ENCODE measurements around the gene POU3F2.
A peak's percentile ranks its signal among the peaks of the same experiment; 100 is the strongest.

POU3F2 gene

DNA sequence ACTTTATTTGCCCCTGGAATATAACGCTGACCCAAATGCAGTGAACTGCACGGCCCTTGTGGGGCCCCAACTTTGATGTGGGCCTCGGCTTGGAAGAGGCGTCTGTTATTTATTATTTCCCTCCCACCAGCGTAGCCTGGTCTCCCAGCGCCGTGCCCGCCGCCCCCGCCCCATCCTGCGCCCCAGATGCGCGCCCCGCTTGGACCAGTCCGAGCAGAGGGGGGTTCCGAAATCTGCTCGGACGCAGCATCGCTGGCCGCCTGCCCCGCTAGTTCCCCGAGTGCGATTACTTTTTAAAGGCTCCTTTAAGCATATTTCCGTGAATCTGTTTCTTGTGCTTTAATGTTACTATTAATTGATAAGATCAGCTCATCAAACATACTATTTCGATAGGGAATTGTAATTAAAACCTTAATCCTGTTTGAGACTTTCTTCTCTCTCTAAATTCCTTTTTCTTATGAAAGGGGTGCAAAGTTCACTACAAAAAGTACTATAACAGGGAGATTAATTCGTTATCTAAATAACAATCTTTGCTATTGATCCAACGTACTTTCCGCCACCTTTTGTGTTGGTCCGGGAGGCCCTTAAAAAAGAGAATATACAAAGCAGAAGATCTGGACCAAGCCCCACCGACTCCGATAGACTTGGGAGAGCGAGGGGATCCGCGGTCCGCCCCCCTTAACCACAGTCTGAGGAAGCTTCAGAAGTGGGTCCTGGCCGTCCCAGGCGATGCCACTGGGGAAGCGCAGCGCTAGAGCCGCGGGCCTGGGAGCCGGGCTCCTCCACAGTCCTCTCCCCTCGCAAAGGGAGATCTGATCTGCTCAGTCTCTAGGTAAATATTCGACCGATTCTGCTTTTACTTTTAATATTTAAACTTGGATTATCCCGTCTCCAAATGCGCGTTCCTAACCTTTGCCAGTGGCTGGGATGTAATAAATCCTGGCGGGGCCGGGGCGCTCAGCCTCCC lies 10.2 kb downstream of the POU3F2 start:
- no peak for DNase-seq

DNA sequence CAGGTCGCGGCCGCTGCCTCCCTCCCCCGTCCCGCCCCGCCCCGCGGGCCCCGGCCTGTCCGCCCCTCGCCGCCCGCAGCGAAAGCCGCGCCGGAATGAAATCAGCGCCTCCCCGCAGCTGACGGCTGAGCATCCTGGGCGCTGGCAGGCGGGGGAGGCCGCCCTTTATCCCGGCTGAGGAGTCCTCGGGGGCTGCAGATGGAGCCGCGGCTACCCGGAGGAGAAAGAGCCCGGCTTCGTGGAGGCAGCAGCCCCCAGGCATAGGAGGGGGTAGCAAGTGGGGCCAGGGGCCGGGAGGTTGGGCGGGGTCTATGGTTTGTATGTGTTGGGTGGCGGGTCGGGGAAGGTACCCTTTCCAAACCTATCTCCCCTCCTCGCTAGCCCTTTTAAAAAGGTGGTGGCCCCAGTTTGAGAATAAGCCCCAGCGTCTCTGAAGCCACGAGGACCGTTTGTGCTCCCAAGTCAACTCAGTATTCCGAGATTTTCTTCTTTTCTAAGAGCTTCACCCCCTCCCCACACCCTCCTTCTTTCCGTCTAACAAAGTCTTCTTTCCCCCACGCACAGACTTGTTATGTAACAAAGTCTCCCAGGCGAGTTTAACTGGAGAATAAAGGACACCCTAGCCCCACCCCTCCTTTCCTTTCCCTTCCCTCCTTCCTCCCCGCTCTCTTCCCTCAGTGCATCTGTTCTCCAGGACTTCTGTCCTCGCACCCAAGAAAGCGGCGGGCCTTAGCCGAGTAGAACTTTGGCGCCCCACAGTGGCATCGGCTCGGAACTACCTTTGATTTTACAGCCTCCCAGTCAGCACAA lies 11.0 kb downstream of the POU3F2 start:
- DNase-seq, result peak; percentile 81 to 87

DNA sequence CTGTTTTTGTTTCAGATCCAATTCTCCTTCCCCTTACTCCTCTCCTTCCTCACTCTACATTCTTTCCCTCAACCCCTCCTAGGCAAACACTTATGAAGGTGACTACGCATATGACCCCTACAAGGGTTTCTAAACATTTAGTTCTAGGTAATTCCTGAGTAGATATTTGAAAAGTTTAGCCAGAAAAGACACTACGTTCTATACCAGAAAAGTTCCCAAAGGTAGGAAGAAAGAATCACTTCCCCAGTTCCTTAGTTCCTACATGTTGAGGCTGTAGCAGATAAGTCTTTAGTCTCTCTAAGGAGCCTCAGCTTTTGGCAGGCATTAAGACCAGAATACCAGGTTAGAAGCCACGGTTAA lies 11.6 kb downstream of the POU3F2 start:
- DNase-seq, result no peak

GRCh38 chr6:98847416-98847778 lies 13.0 kb downstream of the POU3F2 start:
- no peak for DNase-seq

GRCh38 chr6:98847779-98848538 lies 13.6 kb downstream of the POU3F2 start:
- no peak for DNase-seq

GRCh38 chr6:98848539-98849242 lies 14.3 kb downstream of the POU3F2 start:
- no peak for DNase-seq

- no peak for DNase-seq
These were observed 30.1 kb downstream of the POU3F2 start for GRCh38 chr6:98864497-98864896.

- no peak for DNase-seq
These were observed 36.7 kb downstream of the POU3F2 start for GRCh38 chr6:98871057-98871456.

DNA sequence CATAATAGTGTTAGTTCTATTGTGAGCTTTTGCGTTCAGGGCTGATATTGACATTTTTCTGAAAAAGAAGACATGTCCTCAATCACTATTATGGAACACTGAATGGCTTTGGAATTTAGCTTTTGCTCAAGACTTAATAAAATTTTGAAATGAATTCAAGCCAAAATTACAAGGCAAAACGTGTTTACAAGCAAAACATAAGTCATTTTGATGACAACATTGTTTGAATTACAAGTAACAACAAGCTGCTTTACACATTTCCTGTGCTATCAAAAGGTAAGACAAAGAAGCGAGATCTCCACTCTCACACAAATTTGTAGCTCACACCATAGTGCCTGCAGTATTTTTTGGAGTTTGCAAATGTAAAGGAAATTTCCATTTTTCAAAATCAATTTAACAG lies 37.4 kb downstream of the POU3F2 start:
- no peak for DNase-seq

GRCh38 chr6:98875375-98875774 lies 41.0 kb downstream of the POU3F2 start:
- no peak for DNase-seq

GRCh38 chr6:98877250-98877649 lies 42.9 kb downstream of the POU3F2 start:
- DNase-seq, result no peak

- DNase-seq, result no peak
These were observed 46.1 kb downstream of the POU3F2 start for GRCh38 chr6:98880486-98880885.

- DNase-seq, result no peak
These were observed 51.0 kb downstream of the POU3F2 start for GRCh38 chr6:98885330-98885729.

GRCh38 chr6:98887650-98888049 lies 53.3 kb downstream of the POU3F2 start:
- DNase-seq, result no peak

Data from Kasumi-1 (cell line).